Measurements from ENCODE around the gene CLDN3.
"Not testable (repeated sequence)": the region's sequence is repeated elsewhere in the genome, so short reads cannot be mapped to it uniquely, and the experiment has no call there.

DNA sequence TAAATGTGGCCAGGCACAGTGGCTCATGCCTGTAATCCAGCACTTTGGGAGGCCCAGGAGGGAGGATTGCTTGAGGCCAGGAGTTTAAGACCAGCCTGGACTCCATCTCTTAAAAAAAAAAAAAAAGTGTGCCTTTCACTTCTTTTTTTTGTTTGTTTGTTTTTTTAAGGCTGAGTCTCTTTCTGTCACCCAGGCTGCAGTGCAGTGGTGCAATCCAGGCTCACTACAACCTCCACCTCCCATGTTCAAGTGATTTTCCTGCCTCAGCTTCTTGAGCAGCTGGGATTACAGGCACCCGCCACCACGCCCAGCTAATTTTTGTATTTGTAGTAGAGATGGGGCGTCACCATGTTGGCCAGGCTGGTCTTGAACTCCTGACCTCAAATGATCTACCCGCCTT, 47.9 kb downstream of the CLDN3 start:
- TF ChIP-seq, protein P1, sequence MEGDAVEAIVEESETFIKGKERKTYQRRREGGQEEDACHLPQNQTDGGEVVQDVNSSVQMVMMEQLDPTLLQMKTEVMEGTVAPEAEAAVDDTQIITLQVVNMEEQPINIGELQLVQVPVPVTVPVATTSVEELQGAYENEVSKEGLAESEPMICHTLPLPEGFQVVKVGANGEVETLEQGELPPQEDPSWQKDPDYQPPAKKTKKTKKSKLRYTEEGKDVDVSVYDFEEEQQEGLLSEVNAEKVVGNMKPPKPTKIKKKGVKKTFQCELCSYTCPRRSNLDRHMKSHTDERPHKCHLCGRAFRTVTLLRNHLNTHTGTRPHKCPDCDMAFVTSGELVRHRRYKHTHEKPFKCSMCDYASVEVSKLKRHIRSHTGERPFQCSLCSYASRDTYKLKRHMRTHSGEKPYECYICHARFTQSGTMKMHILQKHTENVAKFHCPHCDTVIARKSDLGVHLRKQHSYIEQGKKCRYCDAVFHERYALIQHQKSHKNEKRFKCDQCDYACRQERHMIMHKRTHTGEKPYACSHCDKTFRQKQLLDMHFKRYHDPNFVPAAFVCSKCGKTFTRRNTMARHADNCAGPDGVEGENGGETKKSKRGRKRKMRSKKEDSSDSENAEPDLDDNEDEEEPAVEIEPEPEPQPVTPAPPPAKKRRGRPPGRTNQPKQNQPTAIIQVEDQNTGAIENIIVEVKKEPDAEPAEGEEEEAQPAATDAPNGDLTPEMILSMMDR (IDR thresholded peaks at IDR 0.05; ENCODE audit: low read depth, low read length) = not testable (repeated sequence)
- TF ChIP-seq POLR2A (IDR thresholded peaks at IDR 0.05; ENCODE audit: extremely low read depth, insufficient read length) = not testable (repeated sequence)

All from NB4 (cell line).